ENCODE results near the gene FXYD1.

DNA sequence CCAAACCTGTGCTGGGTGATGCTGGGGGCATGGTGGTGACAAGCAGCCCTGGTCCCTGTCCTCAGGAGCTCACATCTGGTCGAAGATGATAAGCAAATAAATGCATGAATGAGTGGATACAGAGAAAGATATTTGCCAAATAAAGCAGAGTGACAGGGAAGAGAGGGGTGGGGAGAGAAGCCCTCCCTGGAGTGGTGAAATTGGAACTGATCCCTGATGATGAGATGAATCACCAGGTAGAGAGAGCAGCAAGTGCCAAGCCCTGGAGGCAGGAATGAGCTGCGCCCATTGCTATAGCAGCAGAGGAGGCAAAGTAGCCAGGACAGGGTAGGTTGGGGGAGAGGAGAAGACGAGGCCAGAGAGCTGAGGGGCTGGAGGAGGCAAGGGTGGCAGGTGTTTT, 29.6 kb downstream of the FXYD1 start:
- TF ChIP-seq, protein P1, sequence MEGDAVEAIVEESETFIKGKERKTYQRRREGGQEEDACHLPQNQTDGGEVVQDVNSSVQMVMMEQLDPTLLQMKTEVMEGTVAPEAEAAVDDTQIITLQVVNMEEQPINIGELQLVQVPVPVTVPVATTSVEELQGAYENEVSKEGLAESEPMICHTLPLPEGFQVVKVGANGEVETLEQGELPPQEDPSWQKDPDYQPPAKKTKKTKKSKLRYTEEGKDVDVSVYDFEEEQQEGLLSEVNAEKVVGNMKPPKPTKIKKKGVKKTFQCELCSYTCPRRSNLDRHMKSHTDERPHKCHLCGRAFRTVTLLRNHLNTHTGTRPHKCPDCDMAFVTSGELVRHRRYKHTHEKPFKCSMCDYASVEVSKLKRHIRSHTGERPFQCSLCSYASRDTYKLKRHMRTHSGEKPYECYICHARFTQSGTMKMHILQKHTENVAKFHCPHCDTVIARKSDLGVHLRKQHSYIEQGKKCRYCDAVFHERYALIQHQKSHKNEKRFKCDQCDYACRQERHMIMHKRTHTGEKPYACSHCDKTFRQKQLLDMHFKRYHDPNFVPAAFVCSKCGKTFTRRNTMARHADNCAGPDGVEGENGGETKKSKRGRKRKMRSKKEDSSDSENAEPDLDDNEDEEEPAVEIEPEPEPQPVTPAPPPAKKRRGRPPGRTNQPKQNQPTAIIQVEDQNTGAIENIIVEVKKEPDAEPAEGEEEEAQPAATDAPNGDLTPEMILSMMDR (IDR thresholded peaks at IDR 0.05; ENCODE audit: borderline replicate concordance, extremely low read depth, low read length, poor library complexity, severe bottlenecking) = no peak
- no peak for TF ChIP-seq EZH2 (IDR thresholded peaks at IDR 0.05; ENCODE audit: borderline replicate concordance, low read depth, low read length, severe bottlenecking)

All from DND-41 (cell line).